HS-5 (cell line): ENCODE measurements around the gene ARTN.

Experiments
- DNase-seq: peaks from one replicate; pipeline ENCODE4 v3.0.0-alpha.2; 2012; ENCODE audit warnings: low read depth

ARTN gene

GRCh38 chr1:43985984-43986595, 52.5 kb downstream of the ARTN start:
- no peak for DNase-seq

- DNase-seq: no peak
These were observed 53.1 kb downstream of the ARTN start for GRCh38 chr1:43986712-43987111.
